ENCODE measurements around the gene TCEANC2.

DNA sequence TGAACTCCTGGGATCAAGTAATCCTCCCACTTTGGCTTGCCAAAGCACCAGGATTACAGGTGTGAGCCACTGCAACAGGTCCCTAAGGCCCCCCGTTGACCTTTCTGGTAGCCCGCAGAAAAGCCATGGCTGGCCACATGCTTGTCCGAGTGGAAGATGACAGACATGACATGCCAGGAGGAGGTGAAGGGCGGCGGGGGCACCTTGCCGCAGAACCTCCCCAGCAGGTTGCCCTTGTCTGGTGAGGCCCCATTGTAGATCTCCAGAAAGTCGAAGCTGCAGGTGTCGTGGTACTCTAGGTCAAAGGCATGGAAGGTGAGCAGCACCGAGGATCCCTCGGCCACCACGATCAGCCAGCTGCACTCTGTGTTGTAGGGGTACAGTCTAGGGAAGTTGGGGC lies 91.0 kb downstream of the TCEANC2 start:
- TF ChIP-seq FOXJ3 (CRISPR knock-in tag; IDR thresholded peaks at IDR 0.05) (no peak), TAF1 (IDR thresholded peaks at IDR 0.05; ENCODE audit: borderline replicate concordance, low read depth, low read length) (no peak), EZH2phosphoT487 (IDR thresholded peaks at IDR 0.05; ENCODE audit: borderline replicate concordance, low read depth) (no peak), SIN3A (IDR thresholded peaks at IDR 0.05; ENCODE audit: borderline replicate concordance, low read depth, low read length) (no peak), SMC3 (IDR thresholded peaks at IDR 0.05; ENCODE audit: low read depth, low read length) (no peak), RCOR1 (IDR thresholded peaks at IDR 0.05; ENCODE audit: low read length) (no peak), NFIC (IDR thresholded peaks at IDR 0.05; ENCODE audit: borderline replicate concordance) (no peak)
- TF ChIP-seq, protein P1, sequence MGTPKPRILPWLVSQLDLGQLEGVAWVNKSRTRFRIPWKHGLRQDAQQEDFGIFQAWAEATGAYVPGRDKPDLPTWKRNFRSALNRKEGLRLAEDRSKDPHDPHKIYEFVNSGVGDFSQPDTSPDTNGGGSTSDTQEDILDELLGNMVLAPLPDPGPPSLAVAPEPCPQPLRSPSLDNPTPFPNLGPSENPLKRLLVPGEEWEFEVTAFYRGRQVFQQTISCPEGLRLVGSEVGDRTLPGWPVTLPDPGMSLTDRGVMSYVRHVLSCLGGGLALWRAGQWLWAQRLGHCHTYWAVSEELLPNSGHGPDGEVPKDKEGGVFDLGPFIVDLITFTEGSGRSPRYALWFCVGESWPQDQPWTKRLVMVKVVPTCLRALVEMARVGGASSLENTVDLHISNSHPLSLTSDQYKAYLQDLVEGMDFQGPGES (IDR thresholded peaks at IDR 0.05; ENCODE audit: low read depth, low read length): no peak
- TF ChIP-seq, protein P2, sequence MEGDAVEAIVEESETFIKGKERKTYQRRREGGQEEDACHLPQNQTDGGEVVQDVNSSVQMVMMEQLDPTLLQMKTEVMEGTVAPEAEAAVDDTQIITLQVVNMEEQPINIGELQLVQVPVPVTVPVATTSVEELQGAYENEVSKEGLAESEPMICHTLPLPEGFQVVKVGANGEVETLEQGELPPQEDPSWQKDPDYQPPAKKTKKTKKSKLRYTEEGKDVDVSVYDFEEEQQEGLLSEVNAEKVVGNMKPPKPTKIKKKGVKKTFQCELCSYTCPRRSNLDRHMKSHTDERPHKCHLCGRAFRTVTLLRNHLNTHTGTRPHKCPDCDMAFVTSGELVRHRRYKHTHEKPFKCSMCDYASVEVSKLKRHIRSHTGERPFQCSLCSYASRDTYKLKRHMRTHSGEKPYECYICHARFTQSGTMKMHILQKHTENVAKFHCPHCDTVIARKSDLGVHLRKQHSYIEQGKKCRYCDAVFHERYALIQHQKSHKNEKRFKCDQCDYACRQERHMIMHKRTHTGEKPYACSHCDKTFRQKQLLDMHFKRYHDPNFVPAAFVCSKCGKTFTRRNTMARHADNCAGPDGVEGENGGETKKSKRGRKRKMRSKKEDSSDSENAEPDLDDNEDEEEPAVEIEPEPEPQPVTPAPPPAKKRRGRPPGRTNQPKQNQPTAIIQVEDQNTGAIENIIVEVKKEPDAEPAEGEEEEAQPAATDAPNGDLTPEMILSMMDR (IDR thresholded peaks at IDR 0.05): no peak

All from SK-N-SH (cell line).